ENCODE measurements around the gene WASHC1.
"Not testable (repeated sequence)": the region's sequence is repeated elsewhere in the genome, so short reads cannot be mapped to it uniquely, and the experiment has no call there.

GRCh38 chr9:44416-44815, 15.2 kb upstream of the WASHC1 start:
- not testable (repeated sequence) for TF ChIP-seq CTCF (IDR thresholded peaks at IDR 0.05); POLR2A (IDR thresholded peaks at IDR 0.05); POLR2AphosphoS5 (IDR thresholded peaks at IDR 0.05; ENCODE audit: insufficient read depth in 1 of 2, low read depth in 1 of 2)

All from vagina (tissue), 2 donors.